ENCODE results near the gene ME1.
"Not testable (repeated sequence)": the region's sequence is repeated elsewhere in the genome, so short reads cannot be mapped to it uniquely, and the experiment has no call there.

Gene ME1

GRCh38 chr6:83431545-83432155 lies 799 bp upstream of the ME1 start:
- no peak for DNase-seq

- no peak for DNase-seq
Observed at GRCh38 chr6:83429857-83430610, 817 bp downstream of the ME1 start.

GRCh38 chr6:83429269-83429668 lies 1.6 kb downstream of the ME1 start:
- DNase-seq, result no peak

- no peak for DNase-seq
Observed at GRCh38 chr6:83424392-83425018, 6.3 kb downstream of the ME1 start.

- no peak for DNase-seq
Observed at GRCh38 chr6:83417880-83418663, 12.8 kb downstream of the ME1 start.

- DNase-seq, result no peak
Observed at GRCh38 chr6:83413068-83413467, 17.8 kb downstream of the ME1 start.

GRCh38 chr6:83411731-83412130 lies 19.1 kb downstream of the ME1 start:
- no peak for DNase-seq

GRCh38 chr6:83403191-83403590 lies 27.7 kb downstream of the ME1 start:
- DNase-seq, result no peak

- DNase-seq, result no peak
Observed at GRCh38 chr6:83389606-83390005, 41.2 kb downstream of the ME1 start.

- no peak for DNase-seq
Observed at GRCh38 chr6:83385473-83385872, 45.4 kb downstream of the ME1 start.

- no peak for DNase-seq
Observed at GRCh38 chr6:83384751-83385150, 46.1 kb downstream of the ME1 start.

- no peak for DNase-seq
Observed at GRCh38 chr6:83381949-83382348, 48.9 kb downstream of the ME1 start.

- no peak for DNase-seq
Observed at GRCh38 chr6:83378621-83379388, 52.0 kb downstream of the ME1 start.

- DNase-seq, result no peak
Observed at GRCh38 chr6:83371423-83371822, 59.4 kb downstream of the ME1 start.

- DNase-seq, result no peak
Observed at GRCh38 chr6:83370567-83370966, 60.3 kb downstream of the ME1 start.

- no peak for DNase-seq
Observed at GRCh38 chr6:83369692-83370091, 61.2 kb downstream of the ME1 start.

- no peak for DNase-seq
Observed at GRCh38 chr6:83368577-83368976, 62.3 kb downstream of the ME1 start.

- no peak for DNase-seq
Observed at GRCh38 chr6:83367104-83367503, 63.7 kb downstream of the ME1 start.

- DNase-seq, result no peak
Observed at GRCh38 chr6:83365931-83366330, 64.9 kb downstream of the ME1 start.

GRCh38 chr6:83362349-83362748 lies 68.5 kb downstream of the ME1 start:
- not testable (repeated sequence) for DNase-seq

GRCh38 chr6:83359638-83360037 lies 71.2 kb downstream of the ME1 start:
- DNase-seq, result no peak

GRCh38 chr6:83354747-83355146 lies 76.1 kb downstream of the ME1 start:
- DNase-seq, result no peak
